K562 (cell line): ENCODE measurements around the gene MYO18A. TPM values are rescaled to one million over a fixed set of nuclear protein-coding genes. Genes with fewer than 3 reads are reported as not detected.

ENCODE experiments used
- ATAC-seq: fragments of 200-7000 bp; cut with Tn5 transposase; 3 replicates; pipeline ENCODE4 v1.9.1; 2020; ENCODE audit warnings: moderate library complexity
- BruUV-seq: library from RNA; stranded (reverse); fragments of 400-500 nt; replicated peaks from 2 replicates; lab custom pipeline; 2021; lab: Mats Ljungman, UMichigan
- CTCF ChIA-PET: fragments of 300-600 bp; formaldehyde crosslinking; extraction: SDS; loops from one replicate; lab custom pipeline; 2021; ENCODE audit warnings: low intra/inter-chr PET ratio; lab: Yijun Ruan, JAX
- POLR2A ChIA-PET: fragments of 300-600, 350-650 bp; sonication (Branson Sonifier 250); formaldehyde crosslinking; extraction: SDS; loops from one replicate; lab custom pipeline; 2021; ENCODE audit warnings: antibody characterized with exemption, inconsistent platforms; lab: Yijun Ruan, JAX
- DNase-seq, 4 experiments: peaks; one replicate each; pipeline versions ENCODE4 v3.0.0 to v3.0.0-alpha.2; 2011 to 2018; ENCODE audit warnings: low spot score in 3 of 4, mixed read lengths in 3 of 4; ENCODE audit errors: extremely low read depth in 1 of 4
- FAIRE-seq: peaks from 2 replicates; lab custom pipeline; 2011; peaks lifted over from hg19 to GRCh38; lab: Jason Lieb, UNC
- H2AFZ ChIP-seq: 2 replicates; pipeline ENCODE4 v1.6.0; 2011; ENCODE audit warnings: low read depth, low read length, control low read depth, inconsistent platforms
- H3K27ac ChIP-seq: fragments of 200-600 bp; 3 replicates; pipeline ENCODE4 v1.8.0; 2011; ENCODE audit warnings: low read depth, mild to moderate bottlenecking, control low read depth, inconsistent platforms, low read length, moderate library complexity, mixed read lengths; ENCODE audit errors: extremely low read depth
- H3K27me3 ChIP-seq, 2 experiments: fragments of 300-600 bp in 1 of 2; 2 replicates in 1 of 2; 3 replicates in 1 of 2; pipeline versions ENCODE4 v1.6.0 to v1.8.0; 2011; ENCODE audit warnings: inconsistent platforms in 2 of 2, low read length in 2 of 2, mild to moderate bottlenecking in 1 of 2, mixed read lengths in 1 of 2, moderate library complexity in 1 of 2; ENCODE audit not compliant: control insufficient read depth in 2 of 2, insufficient read depth in 2 of 2
- H3K36me3 ChIP-seq: fragments of 300-600 bp; 3 replicates; pipeline ENCODE4 v1.8.0; 2011; ENCODE audit warnings: mild to moderate bottlenecking, low read length, inconsistent platforms; ENCODE audit not compliant: control insufficient read depth, insufficient read depth
- H3K4me1 ChIP-seq, 2 experiments: fragments of 200-600 bp in 1 of 2; replicated peaks in 1 of 2; 2 replicates in 1 of 2; 3 replicates in 1 of 2; pipeline versions ENCODE4 v1.5.1 to v1.8.0; 2011; ENCODE audit warnings: inconsistent platforms in 2 of 2, low read length in 2 of 2, mild to moderate bottlenecking in 1 of 2, mixed read lengths in 1 of 2, moderate library complexity in 1 of 2; ENCODE audit not compliant: control insufficient read depth in 2 of 2, insufficient read depth in 2 of 2
- H3K4me2 ChIP-seq: 2 replicates; pipeline ENCODE4 v1.6.1; 2011; ENCODE audit warnings: low read length, control low read depth, inconsistent platforms, mixed read lengths; ENCODE audit not compliant: insufficient read depth
- H3K4me3 ChIP-seq: fragments of 200-600 bp; sonication (generic), shearing (Covaris generic); 2 replicates; pipeline ENCODE4 v1.5.1; 2016; ENCODE audit warnings: control low read depth, inconsistent platforms
- H3K79me2 ChIP-seq: fragments of 200-600 bp; 3 replicates; pipeline ENCODE4 v1.8.0; 2011; ENCODE audit warnings: low read length, inconsistent platforms; ENCODE audit not compliant: control insufficient read depth, insufficient read depth
- H3K9ac ChIP-seq, 2 experiments: 2 replicates each; pipeline versions ENCODE4 v1.6.0 to v1.6.1; 2011; ENCODE audit warnings: low read depth in 2 of 2, low read length in 2 of 2, control low read depth in 1 of 2, inconsistent platforms in 1 of 2, mild to moderate bottlenecking in 1 of 2, mixed read lengths in 1 of 2; ENCODE audit not compliant: insufficient read depth in 1 of 2
- H3K9me1 ChIP-seq: one replicate; pipeline ENCODE4 v1.6.0; 2011; ENCODE audit warnings: inconsistent platforms, mild to moderate bottlenecking, low read length, moderate library complexity; ENCODE audit not compliant: control insufficient read depth, insufficient read depth
- H3K9me3 ChIP-seq: replicated peaks from 2 replicates; pipeline ENCODE4 v1.5.1; 2011; ENCODE audit warnings: low read depth, low read length, inconsistent platforms; ENCODE audit not compliant: control insufficient read depth, insufficient read depth
- H4K20me1 ChIP-seq: replicated peaks from 2 replicates; pipeline ENCODE4 v1.6.1; 2011; ENCODE audit warnings: low read length, inconsistent platforms, mixed read lengths; ENCODE audit not compliant: control insufficient read depth, insufficient read depth
- CBX2 ChIP-seq: fragments of 200-600 bp; sonication (generic); IDR thresholded peaks from one replicate; pipeline ENCODE4 v1.6.1; 2012; ENCODE audit warnings: mild to moderate bottlenecking, low read length, inconsistent platforms; ENCODE audit not compliant: insufficient read depth, poor library complexity, severe bottlenecking
- CREM ChIP-seq: IDR thresholded peaks from 2 replicates; pipeline ENCODE4 v1.6.1; 2014; ENCODE audit warnings: antibody characterized with exemption, low read depth
- FOXA3 ChIP-seq, 2 experiments: fragments of 450-650 bp in 1 of 2; sonication (generic) in 1 of 2; formaldehyde crosslinking; IDR thresholded peaks in 1 of 2; conservative IDR thresholded peaks in 1 of 2; 2 replicates each; pipeline versions ENCODE4 v1.4.0 to v1.8.0; 2020 to 2022; ENCODE audit warnings: mild to moderate bottlenecking in 2 of 2, missing genetic modification reagents in 1 of 2
- RBM34 ChIP-seq: fragments of 200-400 bp; formaldehyde crosslinking; IDR thresholded peaks from 2 replicates; pipeline ENCODE4 v1.6.1; 2018; ENCODE audit warnings: low read length, borderline replicate concordance; ENCODE audit not compliant: insufficient read depth
- SMAD2 ChIP-seq: fragments of 150-350 bp; IDR thresholded peaks from 2 replicates; pipeline ENCODE4 v1.6.1; 2014; ENCODE audit warnings: low read depth, mild to moderate bottlenecking, low read length
- STAG1 ChIP-seq: sonication (generic); formaldehyde crosslinking; IDR thresholded peaks from 2 replicates; pipeline ENCODE4 v1.5.0; 2020; ENCODE audit warnings: missing genetic modification reagents, borderline replicate concordance
- TEAD2 ChIP-seq: fragments of 450-650 bp; IDR thresholded peaks from 2 replicates; pipeline ENCODE4 v1.6.1; 2016; ENCODE audit warnings: missing genetic modification characterization, control low read depth, missing compliant biosample characterization
- THRAP3 ChIP-seq: fragments of 450-650 bp; IDR thresholded peaks from 2 replicates; pipeline ENCODE4 v1.6.1; 2016; ENCODE audit warnings: mild to moderate bottlenecking, inconsistent platforms, borderline replicate concordance
- U2AF1 ChIP-seq: fragments of 200-400 bp; formaldehyde crosslinking; optimal IDR thresholded peaks from 2 replicates; pipeline ENCODE3; 2017; ENCODE audit warnings: mild to moderate bottlenecking, low read depth, low read length, moderate library complexity
- ZNF280A ChIP-seq: fragments of 450-650 bp; IDR thresholded peaks from 2 replicates; pipeline ENCODE4 v1.6.1; 2018; ENCODE audit warnings: mild to moderate bottlenecking, low read depth; ENCODE audit not compliant: partially characterized antibody
- ZNF584 ChIP-seq: fragments of 200-800 bp; sonication (Bioruptor generic); IDR thresholded peaks from 2 replicates; pipeline ENCODE4 v1.6.1; 2016; ENCODE audit warnings: low read depth, mild to moderate bottlenecking, missing genetic modification characterization, missing compliant biosample characterization
- WGBS: fragments of 100-300 bp; shearing (Covaris generic); methylation state at CpG from one replicate; pipeline ENCODE4 v1.1.6; 2016; ENCODE audit warnings: low coverage, mixed read lengths; ENCODE audit not compliant: insufficient coverage; ENCODE audit errors: missing lambda C conversion rate; 5-methylcytosine and 5-hydroxymethylcytosine counted together
- in situ Hi-C: fragments of 300-500 bp; cut with MboI; formaldehyde crosslinking; loops from 4 replicates; pipeline ENCODE4 v1.15.0; 2018; ENCODE audit warnings: inconsistent platforms, mixed read lengths
- intact Hi-C: fragments of 100-400 bp; cut with micrococcal nuclease; formaldehyde crosslinking; loops from 2 replicates; pipeline ENCODE4 v1.14.2; 2022
- polyA plus RNA-seq, 8 experiments: library from polyadenylated mRNA; depleted of rRNA in 4 of 8; stranded (reverse) in 5 of 8; unstranded in 3 of 8; fragments of >200 nt; fragmentation: Nextera tagmentation in 2 of 8; fragmentation: Illumina TruSeq in 1 of 8; extraction: Ambion mirVana in 2 of 8; extraction: Trizol in 1 of 8; gene quantifications; 2 replicates each; pipeline versions ENCODE4 v1.2.1 to v1.2.3, GENCODE V29; 2011 to 2014; ENCODE audit warnings: inconsistent platforms in 1 of 8, missing spikeins in 1 of 8
- total RNA-seq, 7 experiments: library from RNA; depleted of rRNA in 6 of 7; stranded (reverse); fragments of >200 nt in 6 of 7; fragmentation: Illumina TruSeq in 2 of 7; extraction: Trizol in 2 of 7; gene quantifications; 2 replicates each; pipeline versions ENCODE4 v1.2.1 to v1.2.3, GENCODE V29; 2011 to 2021; ENCODE audit warnings: low replicate concordance in 1 of 7

The MYO18A gene
- total and polyA plus RNA-seq, 9 of the 15 experiments (the other 6 are each of a cell fraction or from before 2014, with no cell fraction given) = 2.5 to 65.4 (median 17.1) TPM

GRCh38 chr17:29189355-29189754, 9.2 kb upstream of the MYO18A start:
- ChIA-PET CTCF (no interaction called here), POLR2A (no interaction called here)
- 23% methylated on average over 2 of the region's 2 CpGs for WGBS
- in situ Hi-C loops (no loop called here), intact Hi-C loops (no loop called here)
- no peaks in the 10 kb centered on the region for H3K27me3 ChIP-seq
- H3K79me2 ChIP-seq = no peaks in the 10 kb centered on the region
- no peak for ATAC-seq
- H3K27ac ChIP-seq = no peak overlapping the region
- H3K9ac ChIP-seq = no peak overlapping the region
- DNase-seq = no peak
- no peaks in the 10 kb centered on the region for H3K36me3 ChIP-seq
- H3K4me1 ChIP-seq = no peaks in the 10 kb centered on the region
- BruUV-seq = no TSS peak
- H3K4me3 ChIP-seq = no peak overlapping the region
- H3K9me1 ChIP-seq = no peaks in the 10 kb centered on the region
- H4K20me1 ChIP-seq = no peaks in the 10 kb centered on the region
- H3K9me3 ChIP-seq = no peaks in the 10 kb centered on the region
- TF ChIP-seq ZNF584 (CRISPR knock-in tag) (no peak), STAG1 (CRISPR knock-in tag) (no peak), CREM (no peak), FOXA3 (CRISPR knock-in tag; conservative IDR thresholded peaks at IDR 0.05 in 1 of 2, IDR thresholded peaks at IDR 0.05 in 1 of 2) (no peak), U2AF1 (no peak), CBX2 (no peak), THRAP3 (no peak), ZNF280A (no peak), RBM34 (no peak), SMAD2 (no peak), TEAD2 (no peak)
- FAIRE-seq = no peak
- no peak overlapping the region for H2AFZ ChIP-seq
- H3K4me2 ChIP-seq = no peak overlapping the region
